ENCODE results near the gene GATM.

DNA sequence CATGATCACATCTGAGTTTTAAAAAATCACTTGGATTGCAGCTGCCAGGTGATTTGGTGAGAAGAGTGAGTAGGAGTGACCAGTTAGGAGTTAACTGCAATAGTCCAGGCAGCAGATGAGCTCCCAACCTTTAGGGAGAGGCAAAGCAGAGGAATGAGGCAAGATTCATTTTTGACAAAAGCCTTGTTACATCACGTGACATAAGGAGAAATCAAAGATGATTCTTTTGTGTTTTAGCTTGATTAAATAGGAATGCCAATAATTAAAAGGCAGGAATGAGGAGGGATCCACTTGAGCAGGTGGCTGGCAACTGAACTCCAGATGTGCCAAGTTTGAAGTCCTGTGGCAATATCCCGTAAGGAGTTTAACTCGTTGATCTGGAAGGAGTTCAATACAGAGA is 2.5 kb downstream of the GATM start:
- TF ChIP-seq POLR2A (IDR thresholded peaks at IDR 0.05; ENCODE audit: low read length): no peak
- no peak for TF ChIP-seq GATA1 (IDR thresholded peaks at IDR 0.05; ENCODE audit: low read depth, low read length)
